OCI-LY3 (cell line): Measurements from ENCODE around the gene HOXC9.

Experiments used
- H2AFZ ChIP-seq: fragments of 200-600, 300-600 bp; shearing (Covaris generic); 2 replicates; pipeline ENCODE4 v1.6.0; 2014; ENCODE audit warnings: antibody characterized with exemption, low read depth, low read length
- H3K27ac ChIP-seq: fragments of 200-600, 300-600 bp; sonication (generic); 2 replicates; pipeline ENCODE4 v1.5.1; 2014; ENCODE audit warnings: mild to moderate bottlenecking, low read length, moderate library complexity, mixed read lengths
- H3K27me3 ChIP-seq: fragments of 200-600, 300-600 bp; sonication (generic); 2 replicates; pipeline ENCODE4 v1.6.1; 2014; ENCODE audit warnings: low read depth, low read length, mixed read lengths
- H3K36me3 ChIP-seq: fragments of 200-600, 300-600 bp; sonication (generic); replicated peaks from 2 replicates; pipeline ENCODE3; 2014; ENCODE audit warnings: low read depth, low read length, mixed read lengths
- H3K4me1 ChIP-seq: fragments of 300-600, 200-600 bp; sonication (generic); 2 replicates; pipeline ENCODE4 v1.6.1; 2014; ENCODE audit warnings: low read length, mixed read lengths
- H3K4me2 ChIP-seq: fragments of 200-600, 300-600 bp; sonication (generic); 2 replicates; pipeline ENCODE4 v1.6.1; 2014; ENCODE audit warnings: low read length, mixed read lengths
- H3K4me3 ChIP-seq: fragments of 300-600, 200-600 bp; sonication (generic); 2 replicates; pipeline ENCODE4 v1.5.1; 2014; ENCODE audit warnings: antibody characterized with exemption, mild to moderate bottlenecking, low read length, moderate library complexity
- H3K79me2 ChIP-seq: fragments of 300-600, 200-600 bp; shearing (Covaris generic); 2 replicates; pipeline ENCODE4 v1.6.1; 2014; ENCODE audit warnings: mild to moderate bottlenecking, low read length, mixed read lengths
- H3K9ac ChIP-seq: fragments of 300-600, 200-600 bp; shearing (Covaris generic); 2 replicates; pipeline ENCODE4 v1.6.0; 2014; ENCODE audit warnings: mild to moderate bottlenecking, low read length, moderate library complexity
- H3K9me3 ChIP-seq: fragments of 200-600, 300-600 bp; shearing (Covaris generic); 2 replicates; pipeline ENCODE4 v1.6.1; 2014; ENCODE audit warnings: low read length, mixed read lengths; ENCODE audit not compliant: insufficient read depth
- H4K20me1 ChIP-seq: fragments of 200-600, 300-600 bp; sonication (generic); 2 replicates; pipeline ENCODE4 v1.6.1; 2016; ENCODE audit warnings: low read length, mixed read lengths; ENCODE audit not compliant: insufficient read depth
- EZH2phosphoT487 ChIP-seq: fragments of 200-600 bp; shearing (Covaris generic); IDR thresholded peaks from 2 replicates; pipeline ENCODE4 v1.6.1; 2018; ENCODE audit warnings: antibody characterized with exemption, mixed run types, low read depth
- TF ChIP-seq, protein P1 (sequence below): fragments of 200-600, 300-600 bp; sonication (generic); IDR thresholded peaks from 2 replicates; pipeline ENCODE4 v1.5.1; 2014; ENCODE audit warnings: antibody characterized with exemption, low read length, low read depth

HOXC9 gene

DNA sequence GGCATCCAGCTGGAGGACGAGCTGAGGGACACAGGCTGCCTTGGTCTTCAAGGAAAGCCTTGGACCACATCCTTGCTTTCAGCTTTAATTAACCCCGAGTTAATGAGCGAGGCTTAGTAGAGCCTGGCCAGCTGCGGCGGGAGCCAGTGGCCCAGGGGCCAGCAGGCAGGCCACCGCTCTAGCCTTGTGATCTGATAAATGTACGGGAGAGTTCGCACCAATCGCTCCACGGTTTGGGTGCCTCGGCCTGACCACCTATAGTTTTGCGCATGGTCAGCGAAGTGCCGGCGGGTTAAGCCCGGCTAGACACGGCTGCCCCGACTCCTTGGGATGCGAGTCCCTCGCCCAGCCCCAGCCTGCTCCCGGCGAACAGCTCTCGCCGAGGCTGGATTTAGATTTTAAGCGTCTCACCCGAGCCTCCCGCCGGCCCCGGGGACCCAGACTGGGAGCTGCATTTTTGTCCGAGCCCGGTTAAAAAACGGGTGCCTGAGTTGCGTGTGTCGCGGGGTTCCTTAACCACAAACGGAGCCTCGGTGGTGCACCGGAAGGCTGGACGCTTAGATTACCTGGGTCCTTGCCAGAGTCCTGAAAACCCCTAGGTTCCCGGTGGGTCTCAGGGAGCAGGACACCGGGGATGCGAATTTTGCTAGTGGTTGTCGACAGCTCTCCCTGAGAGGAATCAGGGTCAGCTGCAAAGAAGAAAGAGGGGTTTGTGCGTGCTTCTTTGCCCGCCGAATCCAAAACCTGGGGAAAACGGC is 48.2 kb upstream of the HOXC9 start:
- Histone ChIP-seq H3K27ac (no peak overlapping the region), H3K4me1 (peaks cover 8% of the 10 kb centered on the region), H3K9ac (no peak overlapping the region), H3K4me3 (no peak overlapping the region), H4K20me1 (no peaks in the 10 kb centered on the region), H3K27me3 (peaks cover 17% of the 10 kb centered on the region), H3K4me2 (no peak overlapping the region), H3K36me3 (no peaks in the 10 kb centered on the region), H3K9me3 (no peaks in the 10 kb centered on the region), H2AFZ (no peak overlapping the region), H3K79me2 (no peaks in the 10 kb centered on the region)
- TF ChIP-seq EZH2phosphoT487, result no peak
- TF ChIP-seq, protein P1, sequence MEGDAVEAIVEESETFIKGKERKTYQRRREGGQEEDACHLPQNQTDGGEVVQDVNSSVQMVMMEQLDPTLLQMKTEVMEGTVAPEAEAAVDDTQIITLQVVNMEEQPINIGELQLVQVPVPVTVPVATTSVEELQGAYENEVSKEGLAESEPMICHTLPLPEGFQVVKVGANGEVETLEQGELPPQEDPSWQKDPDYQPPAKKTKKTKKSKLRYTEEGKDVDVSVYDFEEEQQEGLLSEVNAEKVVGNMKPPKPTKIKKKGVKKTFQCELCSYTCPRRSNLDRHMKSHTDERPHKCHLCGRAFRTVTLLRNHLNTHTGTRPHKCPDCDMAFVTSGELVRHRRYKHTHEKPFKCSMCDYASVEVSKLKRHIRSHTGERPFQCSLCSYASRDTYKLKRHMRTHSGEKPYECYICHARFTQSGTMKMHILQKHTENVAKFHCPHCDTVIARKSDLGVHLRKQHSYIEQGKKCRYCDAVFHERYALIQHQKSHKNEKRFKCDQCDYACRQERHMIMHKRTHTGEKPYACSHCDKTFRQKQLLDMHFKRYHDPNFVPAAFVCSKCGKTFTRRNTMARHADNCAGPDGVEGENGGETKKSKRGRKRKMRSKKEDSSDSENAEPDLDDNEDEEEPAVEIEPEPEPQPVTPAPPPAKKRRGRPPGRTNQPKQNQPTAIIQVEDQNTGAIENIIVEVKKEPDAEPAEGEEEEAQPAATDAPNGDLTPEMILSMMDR, result no peak

DNA sequence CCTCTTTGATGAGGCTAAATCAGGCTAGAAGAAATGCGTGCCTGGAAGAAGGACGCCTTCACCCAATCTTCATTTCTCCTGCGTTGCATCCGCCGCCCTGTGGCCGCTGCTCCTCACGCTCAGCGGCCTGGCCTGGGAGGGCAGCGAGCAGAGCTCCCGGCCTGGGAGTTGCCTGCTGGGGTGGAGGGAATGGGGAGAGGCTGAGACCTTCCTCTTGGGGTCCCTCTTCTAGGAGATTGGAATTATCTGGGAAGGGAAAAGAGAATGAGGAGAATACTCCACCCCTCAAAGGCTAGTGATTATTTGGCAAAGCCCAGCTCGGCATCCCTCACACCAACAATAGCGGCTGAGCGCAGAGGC is 47.6 kb upstream of the HOXC9 start:
- H3K36me3 ChIP-seq, result no peaks in the 10 kb centered on the region

DNA sequence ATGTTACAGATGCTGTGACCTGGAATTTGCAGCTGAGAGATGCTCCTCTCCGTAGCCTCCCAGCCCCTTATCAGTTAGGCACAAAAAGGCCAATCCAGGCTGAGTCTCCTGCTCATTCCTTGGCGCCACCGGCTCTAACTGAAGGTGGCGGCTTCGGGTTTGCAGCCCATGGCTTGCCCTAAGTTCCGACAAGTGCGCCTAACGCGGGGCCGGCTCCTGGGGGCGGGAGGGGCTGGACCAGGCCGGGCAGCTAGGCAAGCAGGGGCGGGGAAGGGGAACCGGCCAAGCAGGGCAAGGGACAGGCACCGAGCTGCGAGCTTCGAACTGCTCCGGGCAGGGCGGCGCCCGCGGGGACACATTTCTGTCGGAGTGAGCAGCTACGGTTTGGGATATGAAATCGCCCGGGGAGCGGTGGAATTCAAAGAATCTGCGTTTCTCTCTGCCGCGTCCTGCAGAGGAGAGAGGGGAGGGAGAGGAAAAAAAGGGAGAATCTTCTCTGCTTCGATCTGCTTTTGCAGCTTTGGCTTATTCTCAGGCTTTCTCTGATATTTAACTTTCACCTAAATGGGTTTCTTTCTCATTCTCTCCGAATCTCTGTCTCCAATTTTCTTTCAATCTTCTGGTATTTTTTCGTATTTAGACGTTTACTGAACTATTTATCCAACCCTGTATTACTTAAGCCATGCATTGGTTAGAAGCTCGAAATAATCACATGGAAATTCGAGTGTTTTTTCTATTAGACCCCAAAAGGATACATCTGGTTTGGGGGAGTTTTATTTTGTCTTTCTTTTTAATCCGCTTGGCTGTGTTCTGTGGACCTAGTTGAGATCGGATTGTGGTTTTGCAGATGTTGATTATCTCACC is 46.9 kb upstream of the HOXC9 start:
- TF ChIP-seq, protein P1, result no peak
- no peak for TF ChIP-seq EZH2phosphoT487
- Histone ChIP-seq H3K27ac (no peak overlapping the region), H3K4me1 (peaks cover 20% of the 10 kb centered on the region), H3K4me3 (no peak overlapping the region), H4K20me1 (no peaks in the 10 kb centered on the region), H3K9me3 (no peaks in the 10 kb centered on the region), H3K36me3 (no peaks in the 10 kb centered on the region), H3K27me3 (peaks cover 8% of the 10 kb centered on the region), H2AFZ (no peak overlapping the region), H3K4me2 (no peak overlapping the region), H3K79me2 (no peaks in the 10 kb centered on the region), H3K9ac (no peak overlapping the region)

More for the DNA sequence above, 47.6 kb upstream of the HOXC9 start:
- Histone ChIP-seq H3K4me2 (no peak overlapping the region), H3K9me3 (no peaks in the 10 kb centered on the region), H3K27me3 (peaks cover 13% of the 10 kb centered on the region), H3K4me3 (no peak overlapping the region), H3K79me2 (no peaks in the 10 kb centered on the region), H2AFZ (no peak overlapping the region), H4K20me1 (no peaks in the 10 kb centered on the region), H3K9ac (no peak overlapping the region), H3K27ac (no peak overlapping the region), H3K4me1 (peaks cover 13% of the 10 kb centered on the region)
- TF ChIP-seq EZH2phosphoT487, result no peak
- TF ChIP-seq, protein P1, result no peak
